ENCODE data around the gene TSHZ2.
A peak's percentile ranks its signal among the peaks of the same experiment; 100 is the strongest.

The TSHZ2 gene

GRCh38 chr20:53210041-53210440 lies 237.9 kb downstream of the TSHZ2 start:
- DNase-seq (ENCODE audit: low read depth): no peak

- no peak for DNase-seq (ENCODE audit: low read depth)
These were observed 238.8 kb downstream of the TSHZ2 start for GRCh38 chr20:53210931-53211330.

GRCh38 chr20:53212018-53212417 lies 239.9 kb downstream of the TSHZ2 start:
- DNase-seq (ENCODE audit: low read depth): no peak

GRCh38 chr20:53214392-53214791 lies 242.2 kb downstream of the TSHZ2 start:
- no peak for DNase-seq (ENCODE audit: low read depth)

GRCh38 chr20:53215166-53215565 lies 243.0 kb downstream of the TSHZ2 start:
- DNase-seq (ENCODE audit: low read depth): no peak

GRCh38 chr20:53216478-53216855 lies 244.3 kb downstream of the TSHZ2 start:
- DNase-seq (ENCODE audit: low read depth): no peak

- peak; percentile 72 for DNase-seq (ENCODE audit: low read depth)
These were observed 244.9 kb downstream of the TSHZ2 start for GRCh38 chr20:53216856-53217576.

- DNase-seq (ENCODE audit: low read depth): no peak
These were observed 248.5 kb downstream of the TSHZ2 start for GRCh38 chr20:53220482-53221307.

- no peak for DNase-seq (ENCODE audit: low read depth)
These were observed 249.6 kb downstream of the TSHZ2 start for GRCh38 chr20:53221731-53222130.

GRCh38 chr20:53222416-53222815 lies 250.3 kb downstream of the TSHZ2 start:
- no peak for DNase-seq (ENCODE audit: low read depth)

- DNase-seq (ENCODE audit: low read depth): no peak
These were observed 250.8 kb downstream of the TSHZ2 start for GRCh38 chr20:53222932-53223331.

GRCh38 chr20:53223626-53224172 lies 251.5 kb downstream of the TSHZ2 start:
- no peak for DNase-seq (ENCODE audit: low read depth)

GRCh38 chr20:53224851-53225250 lies 252.7 kb downstream of the TSHZ2 start:
- DNase-seq (ENCODE audit: low read depth): no peak

GRCh38 chr20:53226826-53227225 lies 254.7 kb downstream of the TSHZ2 start:
- no peak for DNase-seq (ENCODE audit: low read depth)

- DNase-seq (ENCODE audit: low read depth): no peak
These were observed 255.4 kb downstream of the TSHZ2 start for GRCh38 chr20:53227523-53227922.

- no peak for DNase-seq (ENCODE audit: low read depth)
These were observed 258.9 kb downstream of the TSHZ2 start for GRCh38 chr20:53231061-53231460.

GRCh38 chr20:53237461-53237860 lies 265.3 kb downstream of the TSHZ2 start:
- no peak for DNase-seq (ENCODE audit: low read depth)

- DNase-seq (ENCODE audit: low read depth): no peak
These were observed 266.0 kb downstream of the TSHZ2 start for GRCh38 chr20:53238121-53238660.

GRCh38 chr20:53243152-53243551 lies 271.0 kb downstream of the TSHZ2 start:
- DNase-seq (ENCODE audit: low read depth): no peak

- no peak for DNase-seq (ENCODE audit: low read depth)
These were observed 272.6 kb downstream of the TSHZ2 start for GRCh38 chr20:53244711-53245110.

GRCh38 chr20:53245574-53245973 lies 273.4 kb downstream of the TSHZ2 start:
- no peak for DNase-seq (ENCODE audit: low read depth)

GRCh38 chr20:53247468-53248103 lies 275.4 kb downstream of the TSHZ2 start:
- DNase-seq (ENCODE audit: low read depth): no peak

Measured in stimulated activated CD8-positive, alpha-beta memory T cell treated with anti-CD3 and anti-CD28 coated beads, Interleukin-15, amount 100 ng/mL, for 24 hours (primary cell).